Stimulated activated CD4-positive, alpha-beta T cell treated with anti-CD3 and anti-CD28 coated beads, Interleukin-1b, Interleukin-23, amount 100 ng/mL, for 4 hours (primary cell): ENCODE measurements around the gene CASP9.
"Not testable (repeated sequence)": the region's sequence is repeated elsewhere in the genome, so short reads cannot be mapped to it uniquely, and the experiment has no call there.

Source experiments
- DNase-seq, 2 donors: peaks; one replicate each; pipeline ENCODE4 v3.0.0-alpha.2; 2020; ENCODE audit warnings: low read depth in 2 of 2

Gene CASP9

GRCh38 chr1:15469361-15469760 lies 54.7 kb downstream of the CASP9 start:
- DNase-seq: no peak

- no peak for DNase-seq
Observed at GRCh38 chr1:15468145-15468544, 55.9 kb downstream of the CASP9 start.

DNA sequence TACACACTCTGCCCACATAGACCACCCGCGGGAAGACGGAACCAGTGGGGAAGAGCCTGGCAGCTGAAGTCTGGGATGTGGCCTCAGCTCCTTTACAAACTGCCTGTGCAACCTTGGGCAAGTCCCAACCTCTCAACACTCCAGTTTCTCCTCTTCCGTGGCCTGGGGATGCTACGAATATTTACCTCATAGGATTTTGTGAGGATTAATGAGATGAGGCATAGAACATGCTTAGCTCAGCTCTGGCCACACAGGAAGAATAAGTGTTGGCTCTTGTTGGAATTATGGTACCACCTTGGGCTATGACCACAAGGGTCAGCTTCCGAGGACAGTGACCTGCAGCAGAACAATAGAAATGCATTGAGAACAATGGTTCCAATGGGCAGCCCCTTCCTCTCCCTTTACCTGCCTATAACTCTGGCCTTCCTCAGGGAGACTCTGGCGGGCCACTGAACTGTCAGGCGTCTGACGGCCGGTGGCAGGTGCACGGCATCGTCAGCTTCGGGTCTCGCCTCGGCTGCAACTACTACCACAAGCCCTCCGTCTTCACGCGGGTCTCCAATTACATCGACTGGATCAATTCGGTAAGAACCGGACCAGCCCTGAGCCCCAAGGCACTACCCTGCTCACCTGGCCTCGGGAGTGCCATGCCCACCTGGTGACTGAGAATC lies 56.9 kb downstream of the CASP9 start:
- DNase-seq: not testable (repeated sequence)

DNA sequence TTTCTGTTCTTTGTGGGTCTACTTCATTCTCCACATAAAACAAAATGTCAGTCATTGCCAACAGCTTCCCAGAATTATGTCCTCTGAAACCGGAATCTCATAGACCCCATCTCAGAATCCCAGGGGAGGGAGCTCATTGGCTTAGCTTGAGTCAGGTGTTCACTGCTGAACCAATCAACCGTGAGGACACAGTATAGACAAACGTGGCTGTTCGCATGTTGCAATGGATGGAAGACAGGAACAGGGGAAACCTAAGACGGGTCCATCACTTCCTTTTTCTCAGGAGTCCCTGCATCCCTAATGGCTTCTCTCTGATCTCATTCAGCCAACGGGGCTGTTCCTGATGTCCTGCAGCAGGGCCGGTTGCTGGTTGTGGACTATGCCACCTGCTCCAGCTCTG lies 58.3 kb downstream of the CASP9 start:
- no peak for DNase-seq

DNA sequence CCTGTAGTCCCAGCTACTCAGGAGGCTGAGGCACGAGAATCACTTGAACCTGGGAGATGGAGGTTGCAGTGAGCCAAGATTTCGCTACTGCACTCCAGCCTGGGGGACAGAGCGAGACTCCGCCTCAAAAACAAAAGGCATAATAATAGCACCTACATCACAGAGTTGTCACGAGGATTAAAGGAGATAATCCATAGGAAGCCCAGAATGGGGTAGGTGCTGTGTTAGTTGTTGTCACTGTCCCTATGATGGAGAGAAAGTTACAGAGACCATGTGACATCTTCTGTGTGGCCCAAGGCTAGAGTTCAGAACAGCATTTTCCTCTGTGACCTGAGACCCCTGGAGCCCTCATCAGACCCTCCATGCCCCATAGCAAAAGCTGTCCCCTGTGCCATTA lies 60.1 kb downstream of the CASP9 start:
- not testable (repeated sequence) for DNase-seq

- DNase-seq: not testable (repeated sequence)
Observed at GRCh38 chr1:15463064-15463800, 60.8 kb downstream of the CASP9 start.

GRCh38 chr1:15460708-15461095 lies 63.3 kb downstream of the CASP9 start:
- DNase-seq: no peak

DNA sequence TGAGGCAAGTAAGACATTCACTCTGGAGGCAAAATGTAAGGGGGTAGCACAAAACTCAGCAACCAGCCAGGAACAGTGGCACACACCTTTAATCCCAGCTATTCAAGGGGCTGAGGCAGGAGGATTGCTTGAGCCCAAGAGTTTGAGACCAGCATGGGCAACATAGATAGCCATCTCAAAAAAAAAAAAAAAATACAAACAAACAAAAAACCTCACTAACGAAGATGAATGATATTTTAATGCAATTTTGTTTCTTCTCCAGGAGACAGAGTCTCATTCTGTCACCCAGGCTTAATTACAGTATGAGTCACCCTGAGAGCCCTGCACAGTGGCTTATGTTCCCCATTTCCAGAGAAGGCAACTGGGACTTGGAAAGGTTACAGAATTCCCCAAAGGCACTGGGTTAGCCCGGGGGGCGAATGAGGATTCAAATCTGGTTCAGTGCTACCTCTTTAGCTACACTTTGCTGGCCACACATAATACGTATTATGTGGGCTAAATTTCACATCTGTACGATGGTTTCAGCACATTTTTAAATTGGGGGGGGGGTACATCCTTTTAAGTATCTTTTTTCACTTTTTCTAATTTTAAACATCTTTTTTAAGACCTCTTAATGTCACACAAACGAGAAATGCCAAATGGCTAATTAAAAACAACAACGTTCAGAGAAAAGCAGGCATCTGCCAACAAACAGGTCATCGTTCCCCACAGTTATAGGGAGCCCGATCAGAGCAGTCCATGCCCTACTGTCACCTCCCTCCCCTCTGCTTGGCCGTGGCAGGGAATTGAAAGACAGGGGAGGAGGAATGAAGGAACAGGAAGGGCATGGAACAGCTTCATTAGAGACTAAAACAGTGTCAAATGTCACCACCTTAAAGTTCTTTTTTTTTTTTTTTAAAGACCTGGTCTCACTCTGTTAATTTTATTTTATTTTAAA lies 64.0 kb downstream of the CASP9 start:
- no peak for DNase-seq

GRCh38 chr1:15458388-15458787 lies 65.6 kb downstream of the CASP9 start:
- not testable (repeated sequence) for DNase-seq

GRCh38 chr1:15457585-15457984 lies 66.4 kb downstream of the CASP9 start:
- no peak for DNase-seq

- DNase-seq: no peak
Observed at GRCh38 chr1:15456313-15456954, 67.6 kb downstream of the CASP9 start, which contains the start of gene CELA2A. Gene CELA2A, plus strand, starts transcription at chr1:15456732. Its CDS starts 22 bp downstream, at chr1:15456754.

- no peak for DNase-seq
Observed at GRCh38 chr1:15455522-15455921, 68.5 kb downstream of the CASP9 start.

- no peak for DNase-seq
Observed at GRCh38 chr1:15454256-15454655, 69.8 kb downstream of the CASP9 start.

DNA sequence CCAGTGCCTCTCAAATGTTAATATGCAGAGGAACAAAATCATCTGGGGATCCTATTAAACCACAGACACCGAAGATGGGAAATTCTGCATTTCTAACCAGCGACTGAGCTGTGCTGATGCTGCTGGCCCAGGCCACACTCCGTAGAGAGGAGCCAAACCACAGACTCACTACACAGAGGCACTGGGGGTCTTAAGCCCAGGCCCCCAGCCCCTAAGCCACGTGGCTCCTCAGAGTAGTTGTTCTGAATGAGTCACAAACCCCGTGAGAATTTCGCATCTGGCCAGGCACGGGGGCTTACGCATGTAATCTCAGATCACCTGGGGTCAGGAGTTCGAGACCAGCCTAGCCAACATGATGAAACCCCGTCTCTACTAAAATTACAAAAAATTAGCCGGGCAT lies 70.3 kb downstream of the CASP9 start:
- no peak for DNase-seq

GRCh38 chr1:15452866-15453571 lies 71.0 kb downstream of the CASP9 start:
- no peak for DNase-seq

GRCh38 chr1:15452216-15452615 lies 71.8 kb downstream of the CASP9 start:
- DNase-seq: no peak

DNA sequence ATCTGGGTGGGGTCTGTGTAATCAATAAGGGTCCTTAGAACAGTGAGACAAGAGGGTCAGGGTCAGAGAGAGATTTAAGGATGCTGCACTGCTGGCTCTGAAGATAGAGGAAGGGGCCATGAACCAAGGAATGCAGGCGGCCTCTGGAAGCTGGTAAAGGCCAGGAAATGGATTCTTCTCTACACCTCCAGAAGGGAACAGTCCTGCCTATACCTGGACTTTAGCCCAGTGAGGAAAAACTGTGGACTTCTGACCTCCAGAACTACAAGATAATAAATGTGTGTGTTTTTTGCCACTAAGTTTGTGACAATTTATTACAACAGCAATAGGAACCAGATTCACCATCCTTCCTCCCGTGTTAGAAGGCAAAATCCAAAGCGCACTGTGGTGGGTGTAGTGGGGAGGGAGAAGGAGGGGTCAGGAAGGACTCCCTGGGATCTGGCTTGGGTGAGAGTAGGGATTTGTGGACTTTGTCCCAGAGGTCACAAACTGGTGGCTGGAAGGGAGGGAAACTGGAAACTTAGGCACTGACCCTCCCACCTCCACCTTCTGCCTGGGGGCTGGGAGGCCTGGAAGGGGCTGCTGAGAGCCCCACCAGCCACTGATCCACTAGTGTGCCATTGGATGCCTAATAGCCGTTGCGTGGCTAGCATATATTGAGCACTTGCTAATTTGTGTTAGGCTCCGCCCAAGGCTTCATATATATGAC lies 72.8 kb downstream of the CASP9 start:
- no peak for DNase-seq

- no peak for DNase-seq
Observed at GRCh38 chr1:15449567-15449966, 74.4 kb downstream of the CASP9 start.

GRCh38 chr1:15448877-15449462 lies 75.0 kb downstream of the CASP9 start:
- DNase-seq: no peak

DNA sequence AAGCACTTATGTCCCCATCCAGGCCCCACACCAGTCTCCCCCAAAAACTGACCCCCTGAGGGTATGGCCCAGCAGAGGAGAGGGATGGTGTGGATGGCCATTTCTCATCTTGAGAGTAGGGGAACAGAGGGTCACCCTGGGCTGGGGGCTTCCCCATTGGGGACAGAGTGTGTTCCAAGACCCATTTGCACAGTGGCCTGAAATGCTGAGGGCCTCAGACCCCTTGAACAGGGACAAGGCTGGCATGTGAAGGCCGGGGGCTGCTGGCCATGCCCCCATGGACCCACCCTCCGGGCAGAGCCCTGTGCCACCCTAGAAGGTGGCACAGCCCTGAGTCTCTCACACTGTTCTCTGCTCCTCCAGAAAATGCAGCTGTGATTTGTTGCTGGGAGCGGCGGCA lies 77.8 kb downstream of the CASP9 start:
- DNase-seq: no peak
